GM23338 (cell line): Measurements from ENCODE around the gene MRM2. TPM values are rescaled to one million over a fixed set of nuclear protein-coding genes. Genes with fewer than 3 reads are reported as not detected.
A peak's percentile ranks its signal among the peaks of the same experiment; 100 is the strongest.

Experiments used
- ATAC-seq: fragments of 200-7000 bp; cut with Tn5 transposase; 3 replicates; pipeline ENCODE4 v1.9.1; 2020
- DNase-seq: peaks from one replicate; pipeline ENCODE4 v3.0.0-alpha.2; 2015; ENCODE audit warnings: low spot score
- H2AFZ ChIP-seq: fragments of 200-600 bp; sonication (generic); 2 replicates; pipeline ENCODE4 v1.8.0; 2016; ENCODE audit warnings: antibody characterized with exemption, mild to moderate bottlenecking, moderate library complexity
- H3F3A ChIP-seq: fragments of 200-600 bp; sonication (generic); replicated peaks from 2 replicates; pipeline ENCODE4 v1.8.0; 2017; ENCODE audit warnings: antibody characterized with exemption, mixed run types, low read depth
- H3K27ac ChIP-seq: fragments of 200-600 bp; sonication (generic); 2 replicates; pipeline ENCODE4 v1.6.1; 2016; ENCODE audit warnings: low read depth
- H3K27me3 ChIP-seq: fragments of 200-600 bp; sonication (generic); 2 replicates; pipeline ENCODE4 v1.8.0; 2016; ENCODE audit warnings: mild to moderate bottlenecking, mixed run types, moderate library complexity; ENCODE audit not compliant: insufficient read depth
- H3K36me3 ChIP-seq: fragments of 200-600 bp; sonication (generic); 2 replicates; pipeline ENCODE4 v1.8.0; 2016; ENCODE audit warnings: mild to moderate bottlenecking; ENCODE audit not compliant: insufficient read depth
- H3K4me1 ChIP-seq: fragments of 200-600 bp; sonication (generic); 2 replicates; pipeline ENCODE4 v1.8.0; 2016; ENCODE audit warnings: mild to moderate bottlenecking, moderate library complexity; ENCODE audit not compliant: insufficient read depth
- H3K4me2 ChIP-seq: fragments of 200-600 bp; sonication (generic); 2 replicates; pipeline ENCODE4 v1.7.1; 2017; ENCODE audit warnings: mixed run types
- H3K4me3 ChIP-seq: fragments of 200-600 bp; sonication (generic); 2 replicates; pipeline ENCODE4 v1.6.1; 2016; ENCODE audit warnings: mixed run types
- H3K79me2 ChIP-seq: fragments of 200-600 bp; sonication (generic); replicated peaks from 2 replicates; pipeline ENCODE4 v1.8.0; 2017; ENCODE audit warnings: mild to moderate bottlenecking; ENCODE audit not compliant: insufficient read depth
- H3K9me2 ChIP-seq: fragments of 200-600 bp; sonication (generic); 2 replicates; pipeline ENCODE4 v1.8.0; 2017; ENCODE audit not compliant: insufficient read depth
- H4K20me1 ChIP-seq: fragments of 200-600 bp; sonication (generic); replicated peaks from 2 replicates; pipeline ENCODE4 v1.8.0; 2017; ENCODE audit warnings: mild to moderate bottlenecking; ENCODE audit not compliant: insufficient read depth
- H3K27ac Mint-ChIP-seq: 2 replicates; pipeline ENCODE4 v1.8.0; 2020; ENCODE audit warnings: inconsistent platforms, mild to moderate bottlenecking, moderate library complexity, mixed read lengths
- H3K27me3 Mint-ChIP-seq: 3 replicates; pipeline ENCODE4 v1.8.0; 2022; ENCODE audit warnings: low read depth, mild to moderate bottlenecking, moderate library complexity, mixed read lengths, inconsistent platforms; ENCODE audit not compliant: insufficient read depth, poor library complexity
- H3K36me3 Mint-ChIP-seq: 3 replicates; pipeline ENCODE4 v1.8.0; 2021; ENCODE audit warnings: low read depth, mild to moderate bottlenecking, inconsistent platforms, moderate library complexity, mixed read lengths
- H3K4me1 Mint-ChIP-seq: 3 replicates; pipeline ENCODE4 v1.8.0; 2020; ENCODE audit warnings: mild to moderate bottlenecking, inconsistent platforms, mixed read lengths
- H3K4me3 Mint-ChIP-seq: 3 replicates; pipeline ENCODE4 v1.8.0; 2021; ENCODE audit warnings: moderate library complexity, mild to moderate bottlenecking, inconsistent platforms, mixed read lengths
- H3K9me3 Mint-ChIP-seq: 3 replicates; pipeline ENCODE4 v1.8.0; 2020; ENCODE audit warnings: moderate library complexity, mild to moderate bottlenecking, inconsistent platforms, mixed read lengths
- CTCF ChIP-seq, 2 experiments: fragments of 200-600 bp in 1 of 2; sonication (generic) in 1 of 2; conservative IDR thresholded peaks; 2 replicates each; pipeline versions ENCODE4 v1.5.1 to v1.6.1; 2016 to 2017; ENCODE audit warnings: antibody characterized with exemption in 2 of 2, low read depth in 2 of 2, mild to moderate bottlenecking in 2 of 2, moderate library complexity in 1 of 2
- NANOG ChIP-seq: IDR thresholded peaks from 2 replicates; pipeline ENCODE4 v1.6.1; 2016; ENCODE audit warnings: antibody characterized with exemption, borderline replicate concordance
- POLR2AphosphoS5 ChIP-seq: IDR thresholded peaks from 2 replicates; pipeline ENCODE4 v1.6.1; 2016; ENCODE audit warnings: antibody characterized with exemption, low read depth
- REST ChIP-seq: IDR thresholded peaks from one replicate; pipeline ENCODE4 v1.6.1; 2018; ENCODE audit warnings: antibody characterized with exemption; ENCODE audit not compliant: unreplicated experiment
- STAT1 ChIP-seq: IDR thresholded peaks from one replicate; pipeline ENCODE4 v1.6.1; 2016; ENCODE audit warnings: antibody characterized with exemption; ENCODE audit not compliant: unreplicated experiment
- ZNF462 ChIP-seq: fragments of 250-450 bp; sonication (Bioruptor Pico); IDR thresholded peaks from 2 replicates; pipeline ENCODE4 v1.5.0; 2020; ENCODE audit warnings: mild to moderate bottlenecking, moderate library complexity
- polyA plus RNA-seq: library from polyadenylated mRNA; unstranded; fragments of >200 nt; fragmentation: Nextera tagmentation; extraction: Ambion mirVana; gene quantifications from 2 replicates; pipeline ENCODE4 v1.2.1, GENCODE V29; 2016
- total RNA-seq: library from RNA; depleted of rRNA; stranded (reverse); fragments of >200 nt; shearing (Covaris generic); gene quantifications from 2 replicates; pipeline ENCODE4 v1.2.3, GENCODE V29; 2014

The MRM2 gene
- total and polyA plus RNA-seq, 2 experiments from 2014 or later = 30.0 to 37.8 TPM

GRCh38 chr7:2247141-2247995 lies 5.4 kb upstream of the MRM2 start:
- Histone ChIP-seq H3K27me3 (no peaks in the 10 kb centered on the region), H2AFZ (no peak overlapping the region), H3K79me2 (peaks cover 8% of the 10 kb centered on the region), H3K36me3 (no peaks in the 10 kb centered on the region; the same call in 1 of the 2 replicates), H3K4me1 (peaks cover 12% of the 10 kb centered on the region; the same call in 1 of the 2 replicates), H3F3A (no peaks in the 10 kb centered on the region), H3K27ac (no peak overlapping the region), H4K20me1 (no peaks in the 10 kb centered on the region; the same call in 1 of the 2 replicates), H3K9me2 (no peaks in the 10 kb centered on the region), H3K4me3 (no peak overlapping the region), H3K4me2 (no peak overlapping the region)
- Mint-ChIP-seq H3K27me3 (peaks cover 14% of the 10 kb centered on the region), H3K4me3 (no peak overlapping the region), H3K27ac (no peak overlapping the region), H3K9me3 (no peaks in the 10 kb centered on the region), H3K4me1 (peaks cover 9% of the 10 kb centered on the region), H3K36me3 (peaks cover 21% of the 10 kb centered on the region)
- ATAC-seq (peak; percentile 83), DNase-seq (peak; percentile 83)
- TF ChIP-seq POLR2AphosphoS5 = no peak
- no peak for TF ChIP-seq STAT1
- TF ChIP-seq ZNF462 = no peak
- no peak for TF ChIP-seq NANOG
- no peak for TF ChIP-seq REST
- TF ChIP-seq CTCF (conservative IDR thresholded peaks at IDR 0.05; ENCODE audit: low read depth in 2 of 2) = peak; percentile 81 to 86
